ENCODE measurements around the gene SCNN1B. TPM values are rescaled to one million over a fixed set of nuclear protein-coding genes. Genes with fewer than 3 reads are reported as not detected.

Gene SCNN1B
- total RNA-seq, 6 experiments from 2014 or later, result not detected

DNA sequence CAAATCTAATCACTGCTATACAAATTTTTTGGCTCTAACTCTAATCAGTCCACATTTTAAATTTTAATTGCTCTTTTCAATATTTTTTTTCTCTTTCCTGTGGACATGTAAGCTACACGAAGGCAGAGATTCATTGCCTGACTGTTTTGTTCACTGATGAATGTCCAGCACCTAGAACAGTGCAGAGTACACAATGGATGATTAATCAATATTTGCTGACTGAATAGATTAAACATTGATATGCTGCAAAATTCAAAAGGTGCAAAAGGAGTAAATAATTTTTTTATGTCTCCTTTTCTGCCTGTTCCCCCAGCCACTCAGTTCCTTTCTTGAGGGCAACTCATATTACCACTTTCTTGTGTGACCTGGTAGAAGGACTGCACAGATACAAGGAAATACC is 32.8 kb downstream of the SCNN1B start:
- no peak for TF ChIP-seq CTCF (IDR thresholded peaks at IDR 0.05)
- DNase-seq, result no peak
- peaks cover 27% of the 10 kb centered on the region for H3K27me3 Mint-ChIP-seq (ENCODE audit: insufficient read depth)
- H3K9me3 Mint-ChIP-seq, result no peaks in the 10 kb centered on the region
- H3K4me1 Mint-ChIP-seq (ENCODE audit: low read depth), result no peaks in the 10 kb centered on the region
- H3K36me3 Mint-ChIP-seq (ENCODE audit: low read depth), result no peaks in the 10 kb centered on the region
- no peak overlapping the region for H3K27ac Mint-ChIP-seq
- H3K4me3 Mint-ChIP-seq, result no peak overlapping the region

- Mint-ChIP-seq H3K27ac (no peak overlapping the region), H3K36me3 (ENCODE audit: low read depth) (no peaks in the 10 kb centered on the region), H3K4me1 (ENCODE audit: low read depth) (no peaks in the 10 kb centered on the region), H3K9me3 (no peaks in the 10 kb centered on the region), H3K27me3 (ENCODE audit: insufficient read depth) (peaks cover 22% of the 10 kb centered on the region; the same call in 1 of the 2 replicates), H3K4me3 (no peak overlapping the region)
- no peak for DNase-seq
- no peak for TF ChIP-seq CTCF (IDR thresholded peaks at IDR 0.05)
Observed at GRCh38 chr16:23337836-23338550, 35.9 kb downstream of the SCNN1B start.

- no peak overlapping the region for H3K4me3 Mint-ChIP-seq
- H3K4me1 Mint-ChIP-seq (ENCODE audit: low read depth), result no peaks in the 10 kb centered on the region
- DNase-seq, result no peak
- no peak overlapping the region for H3K27ac Mint-ChIP-seq
- no peaks in the 10 kb centered on the region for H3K36me3 Mint-ChIP-seq (ENCODE audit: low read depth)
- TF ChIP-seq CTCF (IDR thresholded peaks at IDR 0.05), result no peak
- H3K27me3 Mint-ChIP-seq (ENCODE audit: insufficient read depth), result peaks cover 18% of the 10 kb centered on the region
- no peaks in the 10 kb centered on the region for H3K9me3 Mint-ChIP-seq
Observed at GRCh38 chr16:23339787-23340186, 37.7 kb downstream of the SCNN1B start.

GRCh38 chr16:23342083-23342640 is 40.1 kb downstream of the SCNN1B start:
- H3K9me3 Mint-ChIP-seq, result no peaks in the 10 kb centered on the region

More at GRCh38 chr16:23342083-23342640, 40.1 kb downstream of the SCNN1B start:
- TF ChIP-seq CTCF (IDR thresholded peaks at IDR 0.05), result no peak
- H3K27ac Mint-ChIP-seq, result no peak overlapping the region
- peaks cover 14% of the 10 kb centered on the region for H3K27me3 Mint-ChIP-seq (ENCODE audit: insufficient read depth)
- H3K4me3 Mint-ChIP-seq, result no peak overlapping the region
- DNase-seq, result no peak
- no peaks in the 10 kb centered on the region for H3K36me3 Mint-ChIP-seq (ENCODE audit: low read depth)
- H3K4me1 Mint-ChIP-seq (ENCODE audit: low read depth), result no peaks in the 10 kb centered on the region

Data from HFFc6 (cell line).